K562 (cell line): ENCODE measurements around the gene E2F3. TPM values are rescaled to one million over a fixed set of nuclear protein-coding genes. Genes with fewer than 3 reads are reported as not detected.

Experiments
- ARID3A ChIP-seq: IDR thresholded peaks from 2 replicates; pipeline ENCODE4 v1.6.1; 2012; ENCODE audit warnings: low read depth, low read length, improper control_type of control experiment, borderline replicate concordance
- ARID4B ChIP-seq: sonication (generic); formaldehyde crosslinking; IDR thresholded peaks from 2 replicates; pipeline ENCODE4 v1.8.0; 2022; ENCODE audit warnings: mild to moderate bottlenecking, missing genetic modification reagents
- NFIC ChIP-seq: fragments of 450-650 bp; IDR thresholded peaks from 2 replicates; pipeline ENCODE4 v1.6.1; 2017; ENCODE audit warnings: mild to moderate bottlenecking, inconsistent platforms
- SAFB2 ChIP-seq: fragments of 200-400 bp; formaldehyde crosslinking; IDR thresholded peaks from 2 replicates; pipeline ENCODE4 v1.6.1; 2018; ENCODE audit warnings: borderline replicate concordance, low read length, low read depth, moderate library complexity; ENCODE audit not compliant: severe bottlenecking
- SETDB1 ChIP-seq: IDR thresholded peaks from one replicate; pipeline ENCODE4 v1.6.1; 2012; ENCODE audit warnings: low read length, control low read depth, inconsistent platforms
- SP2 ChIP-seq: IDR thresholded peaks from 2 replicates; pipeline ENCODE4 v1.6.1; 2011; ENCODE audit warnings: mild to moderate bottlenecking, low read depth, low read length, moderate library complexity; ENCODE audit not compliant: poor library complexity, severe bottlenecking; ENCODE audit errors: extremely low read depth
- SREBF2 ChIP-seq: sonication (generic); formaldehyde crosslinking; IDR thresholded peaks from 2 replicates; pipeline ENCODE4 v1.4.0; 2020; ENCODE audit warnings: mild to moderate bottlenecking, missing genetic modification reagents
- STAG1 ChIP-seq: sonication (generic); formaldehyde crosslinking; IDR thresholded peaks from 2 replicates; pipeline ENCODE4 v1.5.0; 2020; ENCODE audit warnings: missing genetic modification reagents, borderline replicate concordance
- TCF15 ChIP-seq: fragments of 250-450 bp; sonication (Bioruptor Pico); IDR thresholded peaks from 2 replicates; pipeline ENCODE4 v1.8.0; 2022; ENCODE audit warnings: moderate library complexity, mild to moderate bottlenecking, inconsistent platforms
- TEAD1 ChIP-seq, 2 experiments: fragments of 450-650 bp in 1 of 2; sonication (generic) in 1 of 2; formaldehyde crosslinking; IDR thresholded peaks; 2 replicates each; pipeline versions ENCODE4 v1.4.0 to v1.8.0; 2020 to 2022; ENCODE audit warnings: mild to moderate bottlenecking in 2 of 2, missing genetic modification reagents in 1 of 2
- ZNF175 ChIP-seq: fragments of 200-800 bp; sonication (Bioruptor generic); IDR thresholded peaks from 2 replicates; pipeline ENCODE4 v1.6.1; 2016; ENCODE audit warnings: low read depth, mild to moderate bottlenecking, missing genetic modification characterization, missing compliant biosample characterization
- ZNF253 ChIP-seq: fragments of 250-450 bp; sonication (Bioruptor Pico); conservative IDR thresholded peaks from 2 replicates; pipeline ENCODE4 v1.6.1; 2021; ENCODE audit warnings: mild to moderate bottlenecking
- ZNF354B ChIP-seq: fragments of 250-450 bp; sonication (Bioruptor Pico); IDR thresholded peaks from 2 replicates; pipeline ENCODE4 v1.4.0; 2020
- ZNF507 ChIP-seq: conservative IDR thresholded peaks from 2 replicates; pipeline ENCODE4 v1.6.1; 2017; ENCODE audit warnings: missing genetic modification characterization, missing compliant biosample characterization
- polyA plus RNA-seq, 8 experiments: library from polyadenylated mRNA; depleted of rRNA in 4 of 8; stranded (reverse) in 5 of 8; unstranded in 3 of 8; fragments of >200 nt; fragmentation: Nextera tagmentation in 2 of 8; fragmentation: Illumina TruSeq in 1 of 8; extraction: Ambion mirVana in 2 of 8; extraction: Trizol in 1 of 8; gene quantifications; 2 replicates each; pipeline versions ENCODE4 v1.2.1 to v1.2.3, GENCODE V29; 2011 to 2014; ENCODE audit warnings: inconsistent platforms in 1 of 8, missing spikeins in 1 of 8
- total RNA-seq, 7 experiments: library from RNA; depleted of rRNA in 6 of 7; stranded (reverse); fragments of >200 nt in 6 of 7; fragmentation: Illumina TruSeq in 2 of 7; extraction: Trizol in 2 of 7; gene quantifications; 2 replicates each; pipeline versions ENCODE4 v1.2.1 to v1.2.3, GENCODE V29; 2011 to 2021; ENCODE audit warnings: low replicate concordance in 1 of 7
- TF ChIP-seq, protein P1 (sequence below): sonication (generic); formaldehyde crosslinking; IDR thresholded peaks from 2 replicates; pipeline ENCODE4 v1.8.1; 2023; ENCODE audit warnings: mild to moderate bottlenecking, missing genetic modification reagents
- TF ChIP-seq, protein P2 (sequence below): conservative IDR thresholded peaks from 2 replicates; pipeline ENCODE4 v1.6.1; 2011; ENCODE audit warnings: low read depth, mild to moderate bottlenecking, low read length; ENCODE audit not compliant: control insufficient read depth

The E2F3 gene
- total and polyA plus RNA-seq, 9 of the 15 experiments (the other 6 are each of a cell fraction or from before 2014, with no cell fraction given) = 11.1 to 44.7 (median 27.2) TPM

DNA sequence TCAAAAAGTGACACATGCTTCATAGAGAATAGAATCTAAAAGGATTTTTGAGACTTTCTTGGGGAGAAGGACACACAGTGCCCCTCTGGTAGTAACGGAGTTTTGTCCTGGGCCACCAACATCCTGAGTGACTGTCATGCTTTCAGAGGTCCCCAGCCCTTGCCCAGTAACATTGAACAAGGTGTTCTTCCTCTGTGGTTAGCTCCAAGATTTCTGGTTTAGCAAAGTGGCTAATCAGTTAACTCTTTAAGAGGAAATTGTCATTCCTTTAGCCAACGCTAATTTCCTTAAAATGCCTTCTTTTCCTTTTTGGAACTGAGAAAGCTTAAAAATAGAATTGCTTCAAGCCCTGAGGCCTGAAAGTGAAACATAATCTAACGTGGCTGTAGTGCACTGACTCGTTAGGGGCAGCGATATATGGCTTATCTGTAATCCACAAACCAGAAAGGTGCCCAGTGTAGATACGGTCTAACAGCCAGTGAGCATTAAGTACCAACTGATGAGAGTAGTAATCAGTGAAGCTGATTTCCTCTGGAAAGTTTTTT lies 7.8 kb downstream of the E2F3 start (continued):
- TF ChIP-seq, protein P1, sequence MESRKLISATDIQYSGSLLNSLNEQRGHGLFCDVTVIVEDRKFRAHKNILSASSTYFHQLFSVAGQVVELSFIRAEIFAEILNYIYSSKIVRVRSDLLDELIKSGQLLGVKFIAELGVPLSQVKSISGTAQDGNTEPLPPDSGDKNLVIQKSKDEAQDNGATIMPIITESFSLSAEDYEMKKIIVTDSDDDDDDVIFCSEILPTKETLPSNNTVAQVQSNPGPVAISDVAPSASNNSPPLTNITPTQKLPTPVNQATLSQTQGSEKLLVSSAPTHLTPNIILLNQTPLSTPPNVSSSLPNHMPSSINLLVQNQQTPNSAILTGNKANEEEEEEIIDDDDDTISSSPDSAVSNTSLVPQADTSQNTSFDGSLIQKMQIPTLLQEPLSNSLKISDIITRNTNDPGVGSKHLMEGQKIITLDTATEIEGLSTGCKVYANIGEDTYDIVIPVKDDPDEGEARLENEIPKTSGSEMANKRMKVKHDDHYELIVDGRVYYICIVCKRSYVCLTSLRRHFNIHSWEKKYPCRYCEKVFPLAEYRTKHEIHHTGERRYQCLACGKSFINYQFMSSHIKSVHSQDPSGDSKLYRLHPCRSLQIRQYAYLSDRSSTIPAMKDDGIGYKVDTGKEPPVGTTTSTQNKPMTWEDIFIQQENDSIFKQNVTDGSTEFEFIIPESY (CRISPR knock-in tag) = no peak
- no peak for TF ChIP-seq SP2
- no peak for TF ChIP-seq ZNF175 (CRISPR knock-in tag)
- TF ChIP-seq ZNF253 (CRISPR knock-in tag) = no peak
- TF ChIP-seq SAFB2 = no peak
- TF ChIP-seq ZNF507 (tag) = no peak
- no peak for TF ChIP-seq ZNF354B
- no peak for TF ChIP-seq TCF15
- no peak for TF ChIP-seq STAG1 (CRISPR knock-in tag)
- TF ChIP-seq, protein P2, sequence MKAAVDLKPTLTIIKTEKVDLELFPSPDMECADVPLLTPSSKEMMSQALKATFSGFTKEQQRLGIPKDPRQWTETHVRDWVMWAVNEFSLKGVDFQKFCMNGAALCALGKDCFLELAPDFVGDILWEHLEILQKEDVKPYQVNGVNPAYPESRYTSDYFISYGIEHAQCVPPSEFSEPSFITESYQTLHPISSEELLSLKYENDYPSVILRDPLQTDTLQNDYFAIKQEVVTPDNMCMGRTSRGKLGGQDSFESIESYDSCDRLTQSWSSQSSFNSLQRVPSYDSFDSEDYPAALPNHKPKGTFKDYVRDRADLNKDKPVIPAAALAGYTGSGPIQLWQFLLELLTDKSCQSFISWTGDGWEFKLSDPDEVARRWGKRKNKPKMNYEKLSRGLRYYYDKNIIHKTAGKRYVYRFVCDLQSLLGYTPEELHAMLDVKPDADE = no peak
- TF ChIP-seq ARID4B (CRISPR knock-in tag) = no peak
- no peak for TF ChIP-seq TEAD1 (CRISPR knock-in tag; IDR thresholded peaks at IDR 0.05)
- no peak for TF ChIP-seq SREBF2
- peak; percentile 77 for TF ChIP-seq NFIC
- no peak for TF ChIP-seq SETDB1
- no peak for TF ChIP-seq ARID3A
